ENCODE measurements around the gene CELSR1.

GRCh38 chr22:46511151-46512038, 26.0 kb downstream of the CELSR1 start:
- TF ChIP-seq, protein P1, sequence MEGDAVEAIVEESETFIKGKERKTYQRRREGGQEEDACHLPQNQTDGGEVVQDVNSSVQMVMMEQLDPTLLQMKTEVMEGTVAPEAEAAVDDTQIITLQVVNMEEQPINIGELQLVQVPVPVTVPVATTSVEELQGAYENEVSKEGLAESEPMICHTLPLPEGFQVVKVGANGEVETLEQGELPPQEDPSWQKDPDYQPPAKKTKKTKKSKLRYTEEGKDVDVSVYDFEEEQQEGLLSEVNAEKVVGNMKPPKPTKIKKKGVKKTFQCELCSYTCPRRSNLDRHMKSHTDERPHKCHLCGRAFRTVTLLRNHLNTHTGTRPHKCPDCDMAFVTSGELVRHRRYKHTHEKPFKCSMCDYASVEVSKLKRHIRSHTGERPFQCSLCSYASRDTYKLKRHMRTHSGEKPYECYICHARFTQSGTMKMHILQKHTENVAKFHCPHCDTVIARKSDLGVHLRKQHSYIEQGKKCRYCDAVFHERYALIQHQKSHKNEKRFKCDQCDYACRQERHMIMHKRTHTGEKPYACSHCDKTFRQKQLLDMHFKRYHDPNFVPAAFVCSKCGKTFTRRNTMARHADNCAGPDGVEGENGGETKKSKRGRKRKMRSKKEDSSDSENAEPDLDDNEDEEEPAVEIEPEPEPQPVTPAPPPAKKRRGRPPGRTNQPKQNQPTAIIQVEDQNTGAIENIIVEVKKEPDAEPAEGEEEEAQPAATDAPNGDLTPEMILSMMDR (IDR thresholded peaks at IDR 0.05) = no peak
- no peak for TF ChIP-seq POLR2A (IDR thresholded peaks at IDR 0.05)

Measured in adrenal gland (tissue), 5 donors.